ENCODE results near the gene CCNJL. TPM values are rescaled to one million over a fixed set of nuclear protein-coding genes. Genes with fewer than 3 reads are reported as not detected.
A peak's percentile ranks its signal among the peaks of the same experiment; 100 is the strongest.

The CCNJL gene
- total RNA-seq, 2 experiments from 2014 or later = not detected

GRCh38 chr5:160272889-160273288, 39.5 kb downstream of the CCNJL start:
- no peak overlapping the region for H3K4me3 ChIP-seq (ENCODE audit: low read depth, low read length, poor library complexity, severe bottlenecking)
- H3K4me2 ChIP-seq (ENCODE audit: low read length) = no peak overlapping the region
- BruUV-seq (replicated peaks) = no TSS peak
- H4K20me1 ChIP-seq (ENCODE audit: insufficient read depth, low read length) = no peaks in the 10 kb centered on the region
- H3K79me2 ChIP-seq (ENCODE audit: insufficient read depth, low read depth, low read length) = no peaks in the 10 kb centered on the region
- H2AFZ ChIP-seq (ENCODE audit: low read length) = no peak overlapping the region
- H3K27ac ChIP-seq (ENCODE audit: low read depth, low read length, poor library complexity, severe bottlenecking) = no peak overlapping the region
- H3K9me2 ChIP-seq (ENCODE audit: insufficient read depth, low read length) = no peaks in the 10 kb centered on the region
- ChIA-PET POLR2A (no interaction called here), CTCF (ENCODE audit: unreplicated experiment) (no interaction called here)
- H3K4me1 ChIP-seq (ENCODE audit: insufficient read depth, low read length, poor library complexity, severe bottlenecking) = peaks cover 15% of the 10 kb centered on the region
- TF ChIP-seq, protein P1, sequence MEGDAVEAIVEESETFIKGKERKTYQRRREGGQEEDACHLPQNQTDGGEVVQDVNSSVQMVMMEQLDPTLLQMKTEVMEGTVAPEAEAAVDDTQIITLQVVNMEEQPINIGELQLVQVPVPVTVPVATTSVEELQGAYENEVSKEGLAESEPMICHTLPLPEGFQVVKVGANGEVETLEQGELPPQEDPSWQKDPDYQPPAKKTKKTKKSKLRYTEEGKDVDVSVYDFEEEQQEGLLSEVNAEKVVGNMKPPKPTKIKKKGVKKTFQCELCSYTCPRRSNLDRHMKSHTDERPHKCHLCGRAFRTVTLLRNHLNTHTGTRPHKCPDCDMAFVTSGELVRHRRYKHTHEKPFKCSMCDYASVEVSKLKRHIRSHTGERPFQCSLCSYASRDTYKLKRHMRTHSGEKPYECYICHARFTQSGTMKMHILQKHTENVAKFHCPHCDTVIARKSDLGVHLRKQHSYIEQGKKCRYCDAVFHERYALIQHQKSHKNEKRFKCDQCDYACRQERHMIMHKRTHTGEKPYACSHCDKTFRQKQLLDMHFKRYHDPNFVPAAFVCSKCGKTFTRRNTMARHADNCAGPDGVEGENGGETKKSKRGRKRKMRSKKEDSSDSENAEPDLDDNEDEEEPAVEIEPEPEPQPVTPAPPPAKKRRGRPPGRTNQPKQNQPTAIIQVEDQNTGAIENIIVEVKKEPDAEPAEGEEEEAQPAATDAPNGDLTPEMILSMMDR (conservative IDR thresholded peaks at IDR 0.05; ENCODE audit: low read length) = no peak
- TF ChIP-seq EZH2phosphoT487 (IDR thresholded peaks at IDR 0.05; ENCODE audit: borderline replicate concordance, low read depth, low read length) = no peak
- H3K9me3 ChIP-seq (ENCODE audit: low read length) = no peaks in the 10 kb centered on the region
- no peaks in the 10 kb centered on the region for H3K36me3 ChIP-seq (ENCODE audit: insufficient read depth, low read length)
- intact Hi-C loops (cut with micrococcal nuclease; ENCODE audit: unreplicated experiment) = no loop called here
- DNase-seq (ENCODE audit: low spot score) = no peak

GRCh38 chr5:160272264-160272663, 40.1 kb downstream of the CCNJL start:
- Histone ChIP-seq H3K27ac (ENCODE audit: low read depth, low read length, poor library complexity, severe bottlenecking) (no peak overlapping the region), H3K4me3 (ENCODE audit: low read depth, low read length, poor library complexity, severe bottlenecking) (no peak overlapping the region), H2AFZ (ENCODE audit: low read length) (no peak overlapping the region), H3K4me2 (ENCODE audit: low read length) (no peak overlapping the region), H3K4me1 (ENCODE audit: insufficient read depth, low read length, poor library complexity, severe bottlenecking) (peaks cover 15% of the 10 kb centered on the region), H3K36me3 (ENCODE audit: insufficient read depth, low read length) (no peaks in the 10 kb centered on the region), H4K20me1 (ENCODE audit: insufficient read depth, low read length) (no peaks in the 10 kb centered on the region), H3K9me2 (ENCODE audit: insufficient read depth, low read length) (no peaks in the 10 kb centered on the region), H3K9me3 (ENCODE audit: low read length) (no peaks in the 10 kb centered on the region), H3K79me2 (ENCODE audit: insufficient read depth, low read depth, low read length) (no peaks in the 10 kb centered on the region)
- intact Hi-C loops (cut with micrococcal nuclease; ENCODE audit: unreplicated experiment) = no loop called here
- no TSS peak for BruUV-seq (replicated peaks)
- DNase-seq (ENCODE audit: low spot score) = no peak
- POLR2A ChIA-PET = no interaction called here
- TF ChIP-seq, protein P1 (conservative IDR thresholded peaks at IDR 0.05; ENCODE audit: low read length) = no peak
- TF ChIP-seq EZH2phosphoT487 (IDR thresholded peaks at IDR 0.05; ENCODE audit: borderline replicate concordance, low read depth, low read length) = no peak
- CTCF ChIA-PET (ENCODE audit: unreplicated experiment) = no interaction called here

DNA sequence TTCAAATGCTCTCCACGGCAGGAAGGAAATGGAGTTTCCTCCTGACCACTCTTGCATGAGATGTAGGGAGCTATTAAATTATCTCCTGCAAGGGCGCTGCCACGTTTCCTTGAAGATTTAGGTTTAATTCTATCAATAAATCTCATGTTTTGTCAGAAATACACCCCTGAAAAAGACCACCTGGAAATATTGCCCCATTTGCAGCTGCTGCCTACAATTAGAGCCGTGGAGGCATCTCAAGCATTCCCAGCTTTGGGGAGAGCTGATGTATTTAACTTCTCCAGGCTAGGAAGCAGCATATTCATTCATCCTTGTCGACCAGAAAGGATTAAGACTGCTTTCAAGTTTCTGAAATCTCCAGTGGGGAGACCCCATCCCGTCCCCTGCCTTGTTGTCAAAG, 40.5 kb downstream of the CCNJL start:
- Histone ChIP-seq H3K36me3 (ENCODE audit: insufficient read depth, low read length) (no peaks in the 10 kb centered on the region), H3K27ac (ENCODE audit: low read depth, low read length, poor library complexity, severe bottlenecking) (no peak overlapping the region), H3K9me2 (ENCODE audit: insufficient read depth, low read length) (no peaks in the 10 kb centered on the region), H3K4me1 (ENCODE audit: insufficient read depth, low read length, poor library complexity, severe bottlenecking) (peaks cover 15% of the 10 kb centered on the region), H4K20me1 (ENCODE audit: insufficient read depth, low read length) (no peaks in the 10 kb centered on the region), H3K4me3 (ENCODE audit: low read depth, low read length, poor library complexity, severe bottlenecking) (no peak overlapping the region), H2AFZ (ENCODE audit: low read length) (0 out of 2 replicates have a peak overlapping the region, but pooled peaks have one; percentile 1), H3K79me2 (ENCODE audit: insufficient read depth, low read depth, low read length) (no peaks in the 10 kb centered on the region), H3K4me2 (ENCODE audit: low read length) (peak overlapping the region; percentile 6; the same call in 1 of the 2 replicates), H3K9me3 (ENCODE audit: low read length) (no peaks in the 10 kb centered on the region)
- DNase-seq (ENCODE audit: low spot score) = no peak
- POLR2A ChIA-PET = no interaction called here
- CTCF ChIA-PET (ENCODE audit: unreplicated experiment) = no interaction called here
- TF ChIP-seq, protein P1 (conservative IDR thresholded peaks at IDR 0.05; ENCODE audit: low read length) = no peak
- TF ChIP-seq EZH2phosphoT487 (IDR thresholded peaks at IDR 0.05; ENCODE audit: borderline replicate concordance, low read depth, low read length) = no peak
- intact Hi-C loops (cut with micrococcal nuclease; ENCODE audit: unreplicated experiment) = no loop called here
- BruUV-seq (replicated peaks) = no TSS peak

All from OCI-LY7 (cell line).